Kidney epithelial cell (primary cell): ENCODE measurements around the gene ZNF177. TPM values are rescaled to one million over a fixed set of nuclear protein-coding genes. Genes with fewer than 3 reads are reported as not detected.

Experiments
- DNase-seq: peaks from one replicate; pipeline ENCODE4 v3.0.0-alpha.2; 2010; ENCODE audit warnings: low read depth
- H3K27me3 ChIP-seq: 2 replicates; pipeline ENCODE4 v1.6.0; 2011; ENCODE audit warnings: low read length; ENCODE audit not compliant: control insufficient read depth, insufficient read depth
- H3K36me3 ChIP-seq: 2 replicates; pipeline ENCODE4 v1.5.1; 2011; ENCODE audit warnings: low read length; ENCODE audit not compliant: control insufficient read depth, insufficient read depth
- H3K4me3 ChIP-seq: 2 replicates; pipeline ENCODE4 v1.5.1; 2011; ENCODE audit warnings: low read depth, mild to moderate bottlenecking, control low read depth, low read length
- total RNA-seq: library from RNA; depleted of rRNA; stranded (reverse); fragments of >200 nt; gene quantifications from 2 replicates; pipeline ENCODE4 v1.2.3, GENCODE V29; 2015
- TF ChIP-seq, protein P1 (sequence below): IDR thresholded peaks from 2 replicates; pipeline ENCODE4 v1.5.1; 2011; ENCODE audit warnings: mild to moderate bottlenecking, moderate library complexity, low read length, control low read depth, inconsistent platforms; ENCODE audit not compliant: insufficient read depth, poor library complexity, severe bottlenecking

Gene ZNF177
- total RNA-seq, 1 donor from 2014 or later: 3.9 TPM

- Histone ChIP-seq H3K4me3 (peak overlapping the region; percentile 74), H3K27me3 (no peaks in the 10 kb centered on the region), H3K36me3 (no peaks in the 10 kb centered on the region)
- no peak for DNase-seq
- TF ChIP-seq, protein P1, sequence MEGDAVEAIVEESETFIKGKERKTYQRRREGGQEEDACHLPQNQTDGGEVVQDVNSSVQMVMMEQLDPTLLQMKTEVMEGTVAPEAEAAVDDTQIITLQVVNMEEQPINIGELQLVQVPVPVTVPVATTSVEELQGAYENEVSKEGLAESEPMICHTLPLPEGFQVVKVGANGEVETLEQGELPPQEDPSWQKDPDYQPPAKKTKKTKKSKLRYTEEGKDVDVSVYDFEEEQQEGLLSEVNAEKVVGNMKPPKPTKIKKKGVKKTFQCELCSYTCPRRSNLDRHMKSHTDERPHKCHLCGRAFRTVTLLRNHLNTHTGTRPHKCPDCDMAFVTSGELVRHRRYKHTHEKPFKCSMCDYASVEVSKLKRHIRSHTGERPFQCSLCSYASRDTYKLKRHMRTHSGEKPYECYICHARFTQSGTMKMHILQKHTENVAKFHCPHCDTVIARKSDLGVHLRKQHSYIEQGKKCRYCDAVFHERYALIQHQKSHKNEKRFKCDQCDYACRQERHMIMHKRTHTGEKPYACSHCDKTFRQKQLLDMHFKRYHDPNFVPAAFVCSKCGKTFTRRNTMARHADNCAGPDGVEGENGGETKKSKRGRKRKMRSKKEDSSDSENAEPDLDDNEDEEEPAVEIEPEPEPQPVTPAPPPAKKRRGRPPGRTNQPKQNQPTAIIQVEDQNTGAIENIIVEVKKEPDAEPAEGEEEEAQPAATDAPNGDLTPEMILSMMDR: no peak
Measured at GRCh38 chr19:9324584-9324962, 38.2 kb upstream of the ZNF177 start.

GRCh38 chr19:9329999-9330398, 32.8 kb upstream of the ZNF177 start:
- no peak overlapping the region for H3K4me3 ChIP-seq
- TF ChIP-seq, protein P1: no peak
- H3K36me3 ChIP-seq: peaks cover 1% of the 10 kb centered on the region
- no peak for DNase-seq
- H3K27me3 ChIP-seq: no peaks in the 10 kb centered on the region

- no peak overlapping the region for H3K4me3 ChIP-seq
- peaks cover 3% of the 10 kb centered on the region for H3K36me3 ChIP-seq
- TF ChIP-seq, protein P1: no peak
- DNase-seq: no peak
- no peaks in the 10 kb centered on the region for H3K27me3 ChIP-seq
Measured at GRCh38 chr19:9342610-9343304, 20.1 kb upstream of the ZNF177 start.

- TF ChIP-seq, protein P1: no peak
- DNase-seq: no peak
- H3K4me3 ChIP-seq: no peak overlapping the region
- H3K27me3 ChIP-seq: no peaks in the 10 kb centered on the region
- H3K36me3 ChIP-seq: peaks cover 3% of the 10 kb centered on the region
Measured at GRCh38 chr19:9345005-9345404, 17.8 kb upstream of the ZNF177 start.

- TF ChIP-seq, protein P1: no peak
- Histone ChIP-seq H3K27me3 (no peaks in the 10 kb centered on the region), H3K36me3 (no peaks in the 10 kb centered on the region), H3K4me3 (no peak overlapping the region)
- no peak for DNase-seq
Measured at GRCh38 chr19:9348253-9348652, 14.6 kb upstream of the ZNF177 start.

GRCh38 chr19:9348671-9349070, 14.1 kb upstream of the ZNF177 start:
- Histone ChIP-seq H3K36me3 (no peaks in the 10 kb centered on the region), H3K4me3 (no peak overlapping the region), H3K27me3 (no peaks in the 10 kb centered on the region)
- TF ChIP-seq, protein P1: no peak
- DNase-seq: no peak
